Adrenal gland (tissue), 12 donors: ENCODE data around the gene LHX4. TPM values are rescaled to one million over a fixed set of nuclear protein-coding genes. Genes with fewer than 3 reads are reported as not detected.

ENCODE experiments used
- DNase-seq, 7 donors: peaks; one replicate each; pipeline ENCODE4 v3.0.0-alpha.2; 2019 to 2020
- H3K27ac ChIP-seq, 5 donors: fragments of 200-600 bp; sonication (generic) in 4 of 5; 1 replicate in 3 of 5; 2 replicates in 2 of 5; pipeline versions ENCODE4 v1.5.1 to v1.8.0; 2016 to 2020; ENCODE audit warnings: mild to moderate bottlenecking in 1 of 5
- H3K27me3 ChIP-seq: fragments of 200-600 bp; 2 replicates; pipeline ENCODE4 v1.8.0; 2021
- H3K36me3 ChIP-seq, 2 donors: fragments of 200-600 bp; replicated peaks in 1 of 2; 1 replicate in 1 of 2; 2 replicates in 1 of 2; pipeline versions ENCODE4 v1.5.1 to v1.8.0; 2018 to 2022
- H3K4me1 ChIP-seq, 2 donors: fragments of 200-600 bp; replicated peaks in 1 of 2; 1 replicate in 1 of 2; 2 replicates in 1 of 2; pipeline versions ENCODE4 v1.5.1 to v1.8.0; 2018 to 2021
- H3K4me3 ChIP-seq, 4 donors: fragments of 200-600 bp; sonication (generic) in 3 of 4; one replicate each; pipeline ENCODE4 v1.5.1; 2016 to 2018
- H3K9me3 ChIP-seq, 3 donors: fragments of 200-600 bp; sonication (generic) in 1 of 3; replicated peaks in 1 of 3; 1 replicate in 2 of 3; 2 replicates in 1 of 3; pipeline versions ENCODE4 v1.5.1 to v1.8.0; 2016 to 2021
- CTCF ChIP-seq, 6 experiments: fragments of 450-650 bp in 4 of 6; fragments of 200-600 bp in 2 of 6; sonication (generic) in 1 of 6; IDR thresholded peaks; 1 replicate in 5 of 6; 2 replicates in 1 of 6; pipeline versions ENCODE4 v1.5.1 to v1.8.0; 2016 to 2021; ENCODE audit warnings: antibody characterized with exemption in 6 of 6, mild to moderate bottlenecking in 2 of 6, moderate library complexity in 1 of 6
- POLR2A ChIP-seq, 2 donors: fragments of 450-650 bp; IDR thresholded peaks; one replicate each; pipeline ENCODE4 v1.6.1; 2017; ENCODE audit warnings: antibody characterized with exemption in 2 of 2, mild to moderate bottlenecking in 2 of 2, moderate library complexity in 1 of 2
- whole genome bisulfite sequencing, 4 donors: extraction: QIAGEN DNeasy Blood & Tissue Kit in 2 of 4; methylation state at CpG; one replicate each; pipeline versions ENCODE4 v1.1.5 to v1.1.7; 2013 to 2017; 5-methylcytosine and 5-hydroxymethylcytosine counted together
- intact Hi-C, 2 donors: fragments of 100-400 bp; cut with DNase I; formaldehyde crosslinking; loops; one replicate each; pipeline versions ENCODE4 v1.14.1 to v1.15.0; 2022 to 2023
- polyA plus RNA-seq, 3 donors: library from polyadenylated mRNA; stranded (reverse); fragments of 200-250 nt in 2 of 3; fragments of 350-450 nt in 1 of 3; fragmentation: Illumina TruSeq in 1 of 3; extraction: RNeasy Lipid Tissue Mini Kit (QIAGEN cat#74804) in 1 of 3; gene quantifications; one replicate each; pipeline ENCODE4 v1.2.3, GENCODE V29; 2013 to 2014
- total RNA-seq, 9 donors: library from RNA; depleted of rRNA in 4 of 9; stranded (reverse); fragments of >200 nt in 4 of 9; fragments of 120-200 nt in 1 of 9; fragmentation: NEBNext Ultra II Directional in 1 of 9; extraction: Animal tissue kit (Norgen Biotek cat#: 25700) in 1 of 9; gene quantifications; one replicate each; pipeline versions ENCODE4 v1.1.0 to v1.2.4, GENCODE V29; 2013 to 2023
- donor health status: healthy with polysubstance abuse.
- donor health status: Bipolar disorder and iron deficiency.
- donor health status: DM: yes; HTN: yes; CAD: no.
- donor health status: DM: no; HTN: no; CAD: no.
- donor health status: DM: no; HTN: no; CAD: no.
- donor health status: DM: yes; HTN: yes; CAD: no.

Gene LHX4
- total and polyA plus RNA-seq, 12 donors, result not detected

DNA sequence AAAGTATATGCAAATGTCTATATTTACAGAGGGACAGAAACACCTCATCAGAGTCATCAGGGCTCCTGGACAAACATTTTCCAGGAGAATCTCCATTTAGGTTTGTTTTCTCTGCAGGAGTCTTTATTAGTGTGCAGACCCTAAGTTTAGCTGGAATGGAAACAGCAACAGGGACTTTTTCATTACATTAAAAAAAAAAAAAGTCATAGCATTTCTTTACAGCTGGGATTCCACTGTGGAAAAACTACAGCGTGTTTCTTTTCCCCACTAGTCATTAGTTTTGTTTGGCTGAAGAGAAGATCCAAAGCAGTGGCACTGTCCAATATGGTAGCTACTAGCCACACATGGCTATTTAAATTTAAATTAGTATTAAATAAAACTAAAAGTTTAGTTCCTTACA, 49.6 kb downstream of the LHX4 start:
- Histone ChIP-seq H3K27ac (no peak overlapping the region), H3K36me3 (no peaks in the 10 kb centered on the region), H3K4me3 (no peak overlapping the region), H3K4me1 (peaks cover 8 to 11% of the 10 kb centered on the region in 2 donors), H3K27me3 (no peaks in the 10 kb centered on the region), H3K9me3 (no peaks in the 10 kb centered on the region)
- 92 to 100% (median 97%) methylated on average over 1 of the region's 1 CpG for WGBS, 4 donors
- no peak for TF ChIP-seq CTCF (IDR thresholded peaks at IDR 0.05)
- no peak for DNase-seq
- intact Hi-C loops, result no loop called here

GRCh38 chr1:180280617-180281016, 50.6 kb downstream of the LHX4 start:
- no peak for TF ChIP-seq CTCF (IDR thresholded peaks at IDR 0.05)
- no peak for TF ChIP-seq POLR2A (IDR thresholded peaks at IDR 0.05)
- 93 to 100% (median 97%) methylated on average over 2 of the region's 2 CpGs for WGBS, 4 donors
- intact Hi-C loops, result no loop called here
- peaks cover 8 to 11% of the 10 kb centered on the region in 2 donors for H3K4me1 ChIP-seq
- no peak for DNase-seq
- no peak overlapping the region for H3K4me3 ChIP-seq
- H3K27me3 ChIP-seq, result no peaks in the 10 kb centered on the region
- H3K9me3 ChIP-seq, result no peaks in the 10 kb centered on the region
- no peak overlapping the region for H3K27ac ChIP-seq
- H3K36me3 ChIP-seq, result no peaks in the 10 kb centered on the region

DNA sequence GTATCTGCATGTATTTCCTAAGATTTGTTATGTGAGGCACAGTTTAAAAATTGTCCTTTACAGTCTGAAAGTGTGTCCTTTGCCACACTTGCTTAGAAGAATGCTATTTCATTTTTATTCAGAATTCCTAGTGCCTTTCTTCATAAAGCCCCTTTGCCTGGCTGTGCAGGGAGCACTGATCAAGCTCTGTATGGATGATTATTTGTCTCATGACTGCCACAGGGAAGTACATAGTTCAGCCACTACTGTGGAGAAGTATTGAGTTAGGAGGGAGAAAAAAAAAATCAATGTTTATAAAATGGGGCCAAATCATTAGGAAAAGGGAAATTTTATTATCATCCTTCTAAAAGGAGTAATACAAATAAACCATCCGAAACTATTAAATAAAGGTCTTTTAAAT, 51.4 kb downstream of the LHX4 start:
- Histone ChIP-seq H3K27me3 (no peaks in the 10 kb centered on the region), H3K4me3 (no peak overlapping the region), H3K36me3 (no peaks in the 10 kb centered on the region), H3K4me1 (peaks cover 8 to 11% of the 10 kb centered on the region in 2 donors), H3K27ac (no peak overlapping the region), H3K9me3 (no peaks in the 10 kb centered on the region)
- 82 to 98% (median 92%) methylated on average over 1 of the region's 1 CpG for WGBS, 4 donors
- intact Hi-C loops, result no loop called here
- DNase-seq, result no peak
- TF ChIP-seq POLR2A (IDR thresholded peaks at IDR 0.05) (no peak), CTCF (IDR thresholded peaks at IDR 0.05) (no peak)

DNA sequence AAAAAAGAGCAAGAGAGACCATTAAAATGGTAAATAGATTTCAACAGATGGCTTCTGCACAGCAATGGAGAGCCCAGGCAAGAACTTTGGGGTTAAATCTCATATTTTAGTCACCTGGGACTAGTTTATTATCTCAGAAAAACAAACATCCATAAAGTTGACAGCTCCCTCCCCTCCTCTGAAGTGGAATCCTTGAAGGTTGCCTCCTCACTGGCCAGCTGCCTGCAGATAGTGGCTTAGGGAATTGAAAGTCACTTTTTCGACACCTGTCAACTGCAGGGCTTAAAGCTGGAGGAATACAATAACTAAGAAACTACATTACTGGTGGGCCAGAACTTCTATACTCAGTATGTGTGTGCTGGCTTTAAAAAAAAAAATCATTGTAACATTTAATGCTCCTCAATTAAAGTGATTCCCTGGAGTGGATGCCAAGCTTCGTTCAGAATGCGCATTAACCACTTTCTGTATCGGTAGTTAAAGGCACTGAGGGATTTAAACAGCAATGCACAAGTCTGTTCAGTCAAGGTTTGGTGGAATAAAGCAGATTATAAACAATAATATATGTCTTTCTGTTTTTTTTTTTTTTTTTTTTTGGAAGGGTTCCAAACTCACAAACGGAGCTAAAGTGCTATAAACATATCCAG, 52.5 kb downstream of the LHX4 start:
- intact Hi-C loops, result no loop called here
- no peak for TF ChIP-seq POLR2A (IDR thresholded peaks at IDR 0.05)
- TF ChIP-seq CTCF (IDR thresholded peaks at IDR 0.05), result no peak
- Histone ChIP-seq H3K27me3 (no peaks in the 10 kb centered on the region), H3K4me3 (no peak overlapping the region), H3K27ac (no peak overlapping the region), H3K4me1 (peaks cover 8 to 11% of the 10 kb centered on the region in 2 donors), H3K9me3 (no peaks in the 10 kb centered on the region), H3K36me3 (no peaks in the 10 kb centered on the region)
- DNase-seq, result peak in 4 of 7 donors; percentile 28 to 54 (median 40)
- WGBS, 4 donors, result 37 to 43% (median 42%) methylated on average over 5 of the region's 5 CpGs
